Stimulated activated CD4-positive, alpha-beta T cell treated with anti-CD3 and anti-CD28 coated beads, Interleukin-2, amount 100 ng/mL, for 48 hours (primary cell): Measurements from ENCODE around the gene GPR160.

Source experiments
- DNase-seq, 2 donors: peaks; one replicate each; pipeline ENCODE4 v3.0.0-alpha.2; 2020

GPR160 gene

GRCh38 chr3:170128259-170128976 lies 90.6 kb downstream of the GPR160 start:
- no peak for DNase-seq

GRCh38 chr3:170128977-170129431 lies 91.2 kb downstream of the GPR160 start:
- DNase-seq, result no peak

GRCh38 chr3:170130532-170130931 lies 92.7 kb downstream of the GPR160 start:
- no peak for DNase-seq

GRCh38 chr3:170132335-170132734 lies 94.5 kb downstream of the GPR160 start:
- peak in 1 of 2 donors; percentile 11 for DNase-seq
